ENCODE measurements around the gene TRIM2. TPM values are rescaled to one million over a fixed set of nuclear protein-coding genes. Genes with fewer than 3 reads are reported as not detected.

Gene TRIM2
- total RNA-seq, 1 experiment from 2014 or later: 41.4 TPM

DNA sequence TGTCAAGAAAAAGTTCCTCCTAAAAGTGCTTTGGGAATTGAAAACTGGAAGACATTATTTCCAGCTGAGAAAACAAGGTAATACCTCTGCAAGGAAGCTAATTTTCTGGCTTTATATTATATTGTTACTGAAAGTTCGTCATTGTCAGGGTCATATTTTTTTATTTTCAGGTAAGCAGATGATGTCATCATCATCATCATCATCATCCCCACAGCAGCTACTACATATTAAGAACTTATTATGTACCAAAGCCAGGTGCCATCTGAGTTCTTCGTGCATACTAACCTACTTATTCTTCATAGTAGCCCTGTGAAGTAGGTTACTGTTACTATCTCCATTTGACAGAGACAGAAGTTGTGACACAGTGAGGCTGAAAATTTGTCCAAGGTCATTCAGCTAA, 87.3 kb downstream of the TRIM2 start:
- BruUV-seq (replicated peaks): no TSS peak

DNA sequence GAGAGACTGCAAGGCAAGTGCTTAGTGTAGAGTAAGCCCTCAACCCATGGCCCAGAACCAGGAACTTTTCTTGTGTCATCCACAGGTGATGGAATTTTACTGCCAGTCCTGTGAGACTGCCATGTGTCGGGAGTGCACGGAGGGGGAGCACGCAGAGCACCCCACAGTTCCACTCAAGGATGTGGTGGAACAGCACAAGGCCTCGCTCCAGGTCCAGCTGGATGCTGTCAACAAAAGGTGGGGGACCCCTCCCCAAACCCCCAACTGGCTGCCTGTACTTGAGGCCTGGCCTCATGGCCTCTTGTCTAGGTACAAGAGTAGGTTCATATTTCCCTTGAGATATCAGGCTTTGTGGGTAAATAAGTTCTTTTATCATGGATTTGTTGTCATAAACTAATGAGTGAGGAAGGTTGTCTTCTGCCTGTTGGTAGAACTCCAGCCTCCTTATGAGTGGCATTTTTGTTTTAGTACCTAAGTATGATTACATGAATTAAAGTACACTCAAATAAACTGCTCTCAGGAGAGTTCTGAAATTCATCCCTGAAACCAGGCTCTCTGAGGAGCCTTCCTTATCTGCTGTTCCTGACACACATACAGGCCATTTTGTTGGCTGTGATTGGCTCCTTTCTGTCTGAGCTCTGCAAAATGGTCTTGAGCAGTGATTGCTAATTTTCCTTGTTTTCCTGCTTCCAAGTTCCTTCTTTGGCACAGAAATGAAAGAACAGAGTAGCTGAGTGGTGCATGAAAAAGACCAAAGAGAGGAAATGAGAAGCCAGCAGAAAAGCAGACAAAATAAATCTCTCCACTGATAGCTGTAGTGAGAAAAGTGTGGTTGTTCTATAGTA, 88.9 kb downstream of the TRIM2 start:
- DNase-seq (ENCODE audit: low read depth, low spot score) (no peak), ATAC-seq (no peak)
- intact Hi-C loops (cut with micrococcal nuclease): no loop called here
- Histone ChIP-seq H3K9ac (ENCODE audit: low read length) (no peak overlapping the region), H3K9me2 (ENCODE audit: insufficient read depth) (no peaks in the 10 kb centered on the region), H3K4me3 (replicated peaks in 1 of 2; ENCODE audit: low read depth in 1 of 2, low read length in 2 of 2) (no peak overlapping the region), H3K79me2 (ENCODE audit: insufficient read depth, low read length) (no peaks in the 10 kb centered on the region), H3K4me1 (ENCODE audit: control insufficient read depth in 1 of 2, insufficient read depth in 2 of 2, low read length in 2 of 2) (no peaks in the 10 kb centered on the region), H3K27ac (ENCODE audit: low read depth, low read length) (no peak overlapping the region), H3K27me3 (ENCODE audit: insufficient read depth, low read length) (no peaks in the 10 kb centered on the region), H2AFZ (ENCODE audit: low read depth, low read length, poor library complexity, severe bottlenecking) (no peak overlapping the region), H4K20me1 (ENCODE audit: insufficient read depth) (no peaks in the 10 kb centered on the region; the same call in 1 of the 2 replicates), H3K36me3 (ENCODE audit: control insufficient read depth in 1 of 2, insufficient read depth in 2 of 2, low read length in 2 of 2) (no peaks in the 10 kb centered on the region), H3K4me2 (ENCODE audit: low read length) (no peak overlapping the region), H3K9me3 (ENCODE audit: control insufficient read depth in 1 of 2, insufficient read depth in 1 of 2, low read depth in 1 of 2, low read length in 2 of 2) (no peaks in the 10 kb centered on the region; a peak in 1 of 4 replicates)
- POLR2A ChIA-PET: no interaction called here
- TF ChIP-seq ZFX (IDR thresholded peaks at IDR 0.05) (no peak), POLR2AphosphoS5 (IDR thresholded peaks at IDR 0.05; ENCODE audit: low read depth, low read length) (no peak)
- RAD21 ChIA-PET (ENCODE audit: low non-redundant PET in 1 of 2, low total read pairs in 2 of 2, uncharacterized antibody in 2 of 2, unreplicated experiment in 2 of 2): no interaction called here
- CTCF ChIA-PET: no interaction called here
- no TSS peak for BruUV-seq (replicated peaks)

More for the DNA sequence above, 87.3 kb downstream of the TRIM2 start:
- RAD21 ChIA-PET (ENCODE audit: low non-redundant PET in 1 of 2, low total read pairs in 2 of 2, uncharacterized antibody in 2 of 2, unreplicated experiment in 2 of 2): no interaction called here
- no peaks in the 10 kb centered on the region for H3K79me2 ChIP-seq (ENCODE audit: insufficient read depth, low read length)
- H3K36me3 ChIP-seq (ENCODE audit: control insufficient read depth in 1 of 2, insufficient read depth in 2 of 2, low read length in 2 of 2): no peaks in the 10 kb centered on the region
- CTCF ChIA-PET: no interaction called here
- H3K27ac ChIP-seq (ENCODE audit: low read depth, low read length): no peak overlapping the region
- POLR2A ChIA-PET: no interaction called here
- no peak for TF ChIP-seq TCF7L2 (IDR thresholded peaks at IDR 0.05; ENCODE audit: borderline replicate concordance, extremely low read depth, insufficient read depth, insufficient read length)
- no peak for TF ChIP-seq POLR2AphosphoS5 (IDR thresholded peaks at IDR 0.05; ENCODE audit: low read depth, low read length)
- no peak for TF ChIP-seq POLR2A (IDR thresholded peaks at IDR 0.05; ENCODE audit: borderline replicate concordance, extremely low read depth, insufficient read depth, insufficient read length)
- TF ChIP-seq ELF1 (IDR thresholded peaks at IDR 0.05; ENCODE audit: borderline replicate concordance, low read depth): no peak
- no peak overlapping the region for H3K4me3 ChIP-seq (replicated peaks in 1 of 2; ENCODE audit: low read depth in 1 of 2, low read length in 2 of 2)
- no peaks in the 10 kb centered on the region for H3K4me1 ChIP-seq (ENCODE audit: control insufficient read depth in 1 of 2, insufficient read depth in 2 of 2, low read length in 2 of 2)
- no peaks in the 10 kb centered on the region for H3K27me3 ChIP-seq (ENCODE audit: insufficient read depth, low read length)
- no peaks in the 10 kb centered on the region for H3K9me2 ChIP-seq (ENCODE audit: insufficient read depth)
- H3K9ac ChIP-seq (ENCODE audit: low read length): no peak overlapping the region
- H3K4me2 ChIP-seq (ENCODE audit: low read length): no peak overlapping the region
- no peaks in the 10 kb centered on the region; the same call in 1 of the 2 replicates for H4K20me1 ChIP-seq (ENCODE audit: insufficient read depth)
- no peaks in the 10 kb centered on the region; a peak in 1 of 4 replicates for H3K9me3 ChIP-seq (ENCODE audit: control insufficient read depth in 1 of 2, insufficient read depth in 1 of 2, low read depth in 1 of 2, low read length in 2 of 2)
- intact Hi-C loops (cut with micrococcal nuclease): no loop called here
- no peak overlapping the region for H2AFZ ChIP-seq (ENCODE audit: low read depth, low read length, poor library complexity, severe bottlenecking)
- DNase-seq (ENCODE audit: low read depth, low spot score): no peak
- no peak for ATAC-seq

Data from HCT116 (cell line).